Measurements from ENCODE around the gene PNPLA1.

Gene PNPLA1

GRCh38 chr6:36340306-36340617 is 70.4 kb downstream of the PNPLA1 start:
- peaks cover 21% of the 10 kb centered on the region for H3K27me3 ChIP-seq (replicated peaks; ENCODE audit: control insufficient read depth, insufficient read depth, low read length)
- H3K9me3 ChIP-seq (ENCODE audit: control insufficient read depth, low read length), result no peaks in the 10 kb centered on the region
- peaks cover 16% of the 10 kb centered on the region for H3K4me1 ChIP-seq (ENCODE audit: control insufficient read depth, insufficient read depth, low read length)
- no peaks in the 10 kb centered on the region for H3K36me3 ChIP-seq (ENCODE audit: control insufficient read depth, insufficient read depth, low read length, severe bottlenecking)
- peak overlapping the region; percentile 78 for H3K9ac ChIP-seq (ENCODE audit: low read length)
- no peak overlapping the region for H3K4me3 ChIP-seq (ENCODE audit: low read length)
- no peak for DNase-seq (ENCODE audit: low read depth)

- peak overlapping the region; percentile 62 for H3K4me3 ChIP-seq (ENCODE audit: low read length)
- no peaks in the 10 kb centered on the region for H3K9me3 ChIP-seq (ENCODE audit: control insufficient read depth, low read length)
- H3K27me3 ChIP-seq (replicated peaks; ENCODE audit: control insufficient read depth, insufficient read depth, low read length), result peaks cover 15% of the 10 kb centered on the region
- H3K4me1 ChIP-seq (ENCODE audit: control insufficient read depth, insufficient read depth, low read length), result peaks cover 16% of the 10 kb centered on the region
- peak; percentile 85 for DNase-seq (ENCODE audit: low read depth)
- H3K9ac ChIP-seq (ENCODE audit: low read length), result peak overlapping the region; percentile 78
- no peaks in the 10 kb centered on the region for H3K36me3 ChIP-seq (ENCODE audit: control insufficient read depth, insufficient read depth, low read length, severe bottlenecking)
Measured at GRCh38 chr6:36340618-36341454, 71.0 kb downstream of the PNPLA1 start.

GRCh38 chr6:36343109-36343680 is 73.3 kb downstream of the PNPLA1 start:
- Histone ChIP-seq H3K36me3 (ENCODE audit: control insufficient read depth, insufficient read depth, low read length, severe bottlenecking) (no peaks in the 10 kb centered on the region), H3K9me3 (ENCODE audit: control insufficient read depth, low read length) (no peaks in the 10 kb centered on the region), H3K4me1 (ENCODE audit: control insufficient read depth, insufficient read depth, low read length) (peaks cover 25% of the 10 kb centered on the region), H3K9ac (ENCODE audit: low read length) (no peak overlapping the region), H3K27me3 (replicated peaks; ENCODE audit: control insufficient read depth, insufficient read depth, low read length) (peaks cover 2% of the 10 kb centered on the region), H3K4me3 (ENCODE audit: low read length) (no peak overlapping the region)
- no peak for DNase-seq (ENCODE audit: low read depth)

- H3K4me3 ChIP-seq (ENCODE audit: low read length), result no peak overlapping the region
- DNase-seq (ENCODE audit: low read depth), result no peak
- no peaks in the 10 kb centered on the region for H3K36me3 ChIP-seq (ENCODE audit: control insufficient read depth, insufficient read depth, low read length, severe bottlenecking)
- H3K4me1 ChIP-seq (ENCODE audit: control insufficient read depth, insufficient read depth, low read length), result peaks cover 24% of the 10 kb centered on the region
- peaks cover 2% of the 10 kb centered on the region for H3K27me3 ChIP-seq (replicated peaks; ENCODE audit: control insufficient read depth, insufficient read depth, low read length)
- H3K9ac ChIP-seq (ENCODE audit: low read length), result no peak overlapping the region
- H3K9me3 ChIP-seq (ENCODE audit: control insufficient read depth, low read length), result no peaks in the 10 kb centered on the region
Measured at GRCh38 chr6:36345681-36346466, 76.0 kb downstream of the PNPLA1 start.

- Histone ChIP-seq H3K9me3 (ENCODE audit: control insufficient read depth, low read length) (no peaks in the 10 kb centered on the region), H3K27me3 (replicated peaks; ENCODE audit: control insufficient read depth, insufficient read depth, low read length) (peaks cover 2% of the 10 kb centered on the region), H3K36me3 (ENCODE audit: control insufficient read depth, insufficient read depth, low read length, severe bottlenecking) (no peaks in the 10 kb centered on the region), H3K4me1 (ENCODE audit: control insufficient read depth, insufficient read depth, low read length) (peaks cover 27% of the 10 kb centered on the region), H3K4me3 (ENCODE audit: low read length) (no peak overlapping the region), H3K9ac (ENCODE audit: low read length) (no peak overlapping the region)
- no peak for DNase-seq (ENCODE audit: low read depth)
Measured at GRCh38 chr6:36346486-36347273, 76.8 kb downstream of the PNPLA1 start.

GRCh38 chr6:36347621-36348020 is 77.8 kb downstream of the PNPLA1 start:
- H3K36me3 ChIP-seq (ENCODE audit: control insufficient read depth, insufficient read depth, low read length, severe bottlenecking), result no peaks in the 10 kb centered on the region
- no peak for DNase-seq (ENCODE audit: low read depth)
- no peak overlapping the region for H3K9ac ChIP-seq (ENCODE audit: low read length)
- H3K9me3 ChIP-seq (ENCODE audit: control insufficient read depth, low read length), result no peaks in the 10 kb centered on the region
- H3K4me3 ChIP-seq (ENCODE audit: low read length), result no peak overlapping the region
- H3K27me3 ChIP-seq (replicated peaks; ENCODE audit: control insufficient read depth, insufficient read depth, low read length), result peaks cover 2% of the 10 kb centered on the region
- peaks cover 30% of the 10 kb centered on the region for H3K4me1 ChIP-seq (ENCODE audit: control insufficient read depth, insufficient read depth, low read length)

GRCh38 chr6:36349240-36349639 is 79.4 kb downstream of the PNPLA1 start:
- H3K4me1 ChIP-seq (ENCODE audit: control insufficient read depth, insufficient read depth, low read length), result peaks cover 25% of the 10 kb centered on the region
- H3K27me3 ChIP-seq (replicated peaks; ENCODE audit: control insufficient read depth, insufficient read depth, low read length), result no peaks in the 10 kb centered on the region
- no peak overlapping the region for H3K4me3 ChIP-seq (ENCODE audit: low read length)
- H3K36me3 ChIP-seq (ENCODE audit: control insufficient read depth, insufficient read depth, low read length, severe bottlenecking), result no peaks in the 10 kb centered on the region
- no peak for DNase-seq (ENCODE audit: low read depth)
- no peaks in the 10 kb centered on the region for H3K9me3 ChIP-seq (ENCODE audit: control insufficient read depth, low read length)
- H3K9ac ChIP-seq (ENCODE audit: low read length), result no peak overlapping the region

GRCh38 chr6:36350082-36350481 is 80.2 kb downstream of the PNPLA1 start:
- Histone ChIP-seq H3K27me3 (replicated peaks; ENCODE audit: control insufficient read depth, insufficient read depth, low read length) (no peaks in the 10 kb centered on the region), H3K4me3 (ENCODE audit: low read length) (no peak overlapping the region), H3K9ac (ENCODE audit: low read length) (peak overlapping the region; percentile 45), H3K9me3 (ENCODE audit: control insufficient read depth, low read length) (no peaks in the 10 kb centered on the region), H3K4me1 (ENCODE audit: control insufficient read depth, insufficient read depth, low read length) (peaks cover 25% of the 10 kb centered on the region), H3K36me3 (ENCODE audit: control insufficient read depth, insufficient read depth, low read length, severe bottlenecking) (no peaks in the 10 kb centered on the region)
- DNase-seq (ENCODE audit: low read depth), result no peak

GRCh38 chr6:36350681-36351571 is 81.1 kb downstream of the PNPLA1 start:
- Histone ChIP-seq H3K9ac (ENCODE audit: low read length) (peak overlapping the region; percentile 74), H3K4me1 (ENCODE audit: control insufficient read depth, insufficient read depth, low read length) (peaks cover 25% of the 10 kb centered on the region), H3K9me3 (ENCODE audit: control insufficient read depth, low read length) (no peaks in the 10 kb centered on the region), H3K27me3 (replicated peaks; ENCODE audit: control insufficient read depth, insufficient read depth, low read length) (no peaks in the 10 kb centered on the region), H3K4me3 (ENCODE audit: low read length) (peak overlapping the region; percentile 28), H3K36me3 (ENCODE audit: control insufficient read depth, insufficient read depth, low read length, severe bottlenecking) (no peaks in the 10 kb centered on the region)
- peak; percentile 29 for DNase-seq (ENCODE audit: low read depth)

GRCh38 chr6:36352477-36353157 is 82.8 kb downstream of the PNPLA1 start:
- no peak overlapping the region for H3K4me3 ChIP-seq (ENCODE audit: low read length)
- no peaks in the 10 kb centered on the region for H3K9me3 ChIP-seq (ENCODE audit: control insufficient read depth, low read length)
- H3K4me1 ChIP-seq (ENCODE audit: control insufficient read depth, insufficient read depth, low read length), result peaks cover 21% of the 10 kb centered on the region
- no peak for DNase-seq (ENCODE audit: low read depth)
- no peak overlapping the region for H3K9ac ChIP-seq (ENCODE audit: low read length)
- H3K27me3 ChIP-seq (replicated peaks; ENCODE audit: control insufficient read depth, insufficient read depth, low read length), result no peaks in the 10 kb centered on the region
- no peaks in the 10 kb centered on the region for H3K36me3 ChIP-seq (ENCODE audit: control insufficient read depth, insufficient read depth, low read length, severe bottlenecking)
